HEK293 (cell line): ENCODE measurements around the gene CCDC27.

Experiments
- CTCF ChIA-PET: fragments of 350-600 bp; formaldehyde crosslinking; extraction: SDS; loops from one replicate; lab custom pipeline; 2021; ENCODE audit warnings: antibody characterized with exemption; lab: Yijun Ruan, JAX
- POLR2A ChIA-PET: fragments of 300-600 bp; formaldehyde crosslinking; extraction: SDS; loops from one replicate; lab custom pipeline; 2020; ENCODE audit warnings: antibody characterized with exemption, inconsistent platforms; lab: Yijun Ruan, JAX
- H3K27ac ChIP-seq: fragments of 200-500 bp; sonication (Bioruptor generic); 2 replicates; pipeline ENCODE4 v1.5.1; 2014; ENCODE audit warnings: low read depth, low read length, control low read depth, inconsistent platforms; ENCODE audit errors: extremely low read depth
- H3K36me3 ChIP-seq, 2 experiments: fragments of 200-500 bp in 1 of 2; sonication (Bioruptor generic) in 1 of 2; 1 replicate in 1 of 2; 2 replicates in 1 of 2; pipeline ENCODE4 v1.5.1; 2014 to 2017; ENCODE audit warnings: inconsistent platforms in 2 of 2, low read length in 2 of 2; ENCODE audit not compliant: control insufficient read depth in 2 of 2, insufficient read depth in 1 of 2
- H3K4me1 ChIP-seq: fragments of 200-500 bp; sonication (Bioruptor generic); 2 replicates; pipeline ENCODE4 v1.5.1; 2014; ENCODE audit warnings: mild to moderate bottlenecking, low read length, inconsistent platforms; ENCODE audit not compliant: control insufficient read depth, insufficient read depth
- H3K4me3 ChIP-seq: 2 replicates; pipeline ENCODE4 v1.5.1; 2011; ENCODE audit warnings: low read depth, mild to moderate bottlenecking, control low read depth, low read length, moderate library complexity
- H3K9me3 ChIP-seq: fragments of 200-500 bp; sonication (Bioruptor generic); 2 replicates; pipeline ENCODE4 v1.5.1; 2014; ENCODE audit warnings: low read depth, low read length, inconsistent platforms; ENCODE audit not compliant: control insufficient read depth, insufficient read depth
- GLIS1 ChIP-seq: fragments of 450-650 bp; formaldehyde crosslinking; IDR thresholded peaks from 2 replicates; pipeline ENCODE4 v1.5.1; 2016; ENCODE audit warnings: missing biosample characterization, missing genetic modification characterization
- GLIS2 ChIP-seq: fragments of 450-650 bp; formaldehyde crosslinking; IDR thresholded peaks from 2 replicates; pipeline ENCODE4 v1.5.1; 2016; ENCODE audit warnings: missing biosample characterization, missing genetic modification characterization
- SP2 ChIP-seq: fragments of 450-650 bp; formaldehyde crosslinking; IDR thresholded peaks from 2 replicates; pipeline ENCODE4 v1.5.1; 2016; ENCODE audit warnings: missing biosample characterization, missing genetic modification characterization
- YY1 ChIP-seq: fragments of 450-650 bp; formaldehyde crosslinking; IDR thresholded peaks from 2 replicates; pipeline ENCODE4 v1.5.1; 2018; ENCODE audit warnings: missing biosample characterization, missing genetic modification characterization
- ZBTB21 ChIP-seq: fragments of 450-650 bp; formaldehyde crosslinking; IDR thresholded peaks from 2 replicates; pipeline ENCODE4 v1.5.1; 2017; ENCODE audit warnings: missing biosample characterization, missing genetic modification characterization
- ZNF140 ChIP-seq: fragments of 450-650 bp; formaldehyde crosslinking; IDR thresholded peaks from 2 replicates; pipeline ENCODE4 v1.5.1; 2016; ENCODE audit warnings: missing biosample characterization, missing genetic modification characterization
- ZNF16 ChIP-seq: fragments of 450-650 bp; formaldehyde crosslinking; IDR thresholded peaks from 2 replicates; pipeline ENCODE4 v1.5.1; 2016; ENCODE audit warnings: low read depth, missing biosample characterization, missing genetic modification characterization
- ZNF214 ChIP-seq: fragments of 450-650 bp; formaldehyde crosslinking; IDR thresholded peaks from 2 replicates; pipeline ENCODE4 v1.5.1; 2017; ENCODE audit warnings: missing biosample characterization, mild to moderate bottlenecking, missing genetic modification characterization, borderline replicate concordance
- ZNF394 ChIP-seq: fragments of 450-650 bp; formaldehyde crosslinking; IDR thresholded peaks from 2 replicates; pipeline ENCODE4 v1.5.1; 2016; ENCODE audit warnings: missing biosample characterization, missing genetic modification characterization, mild to moderate bottlenecking, moderate library complexity, borderline replicate concordance
- ZNF416 ChIP-seq: fragments of 450-650 bp; formaldehyde crosslinking; IDR thresholded peaks from 2 replicates; pipeline ENCODE4 v1.5.1; 2016; ENCODE audit warnings: missing biosample characterization, missing genetic modification characterization
- ZNF571 ChIP-seq: fragments of 450-650 bp; formaldehyde crosslinking; IDR thresholded peaks from 2 replicates; pipeline ENCODE4 v1.5.0; 2017; ENCODE audit warnings: missing biosample characterization, missing genetic modification characterization
- ZNF747 ChIP-seq: fragments of 450-650 bp; formaldehyde crosslinking; IDR thresholded peaks from 2 replicates; pipeline ENCODE4 v1.5.1; 2016; ENCODE audit warnings: missing biosample characterization, missing genetic modification characterization
- ZNF843 ChIP-seq: fragments of 450-650 bp; formaldehyde crosslinking; IDR thresholded peaks from 2 replicates; pipeline ENCODE4 v1.5.1; 2016; ENCODE audit warnings: missing biosample characterization, missing genetic modification characterization
- TF ChIP-seq, protein P1 (sequence below): fragments of 450-650 bp; formaldehyde crosslinking; IDR thresholded peaks from 2 replicates; pipeline ENCODE4 v1.5.1; 2017; ENCODE audit warnings: missing biosample characterization, mild to moderate bottlenecking, missing genetic modification characterization, moderate library complexity
- TF ChIP-seq, protein P2 (sequence below): fragments of 450-650 bp; IDR thresholded peaks from 2 replicates; pipeline ENCODE4 v1.5.1; 2018; ENCODE audit warnings: missing biosample characterization, mild to moderate bottlenecking, missing genetic modification characterization
- TF ChIP-seq, protein P3 (sequence below): fragments of 450-650 bp; formaldehyde crosslinking; IDR thresholded peaks from 2 replicates; pipeline ENCODE4 v1.5.1; 2016; ENCODE audit warnings: missing biosample characterization, missing genetic modification characterization
- TF ChIP-seq, protein P4 (sequence below): fragments of 450-650 bp; formaldehyde crosslinking; IDR thresholded peaks from 2 replicates; pipeline ENCODE4 v1.5.1; 2016; ENCODE audit warnings: missing biosample characterization, missing genetic modification characterization, borderline replicate concordance
- TF ChIP-seq, protein P5 (sequence below): fragments of 450-650 bp; formaldehyde crosslinking; IDR thresholded peaks from 2 replicates; pipeline ENCODE4 v1.5.1; 2016; ENCODE audit warnings: missing biosample characterization, missing genetic modification characterization, low read depth
- TF ChIP-seq, protein P6 (sequence below): fragments of 450-650 bp; formaldehyde crosslinking; IDR thresholded peaks from 2 replicates; pipeline ENCODE4 v1.5.1; 2016; ENCODE audit warnings: missing biosample characterization, missing genetic modification characterization

The CCDC27 gene

DNA sequence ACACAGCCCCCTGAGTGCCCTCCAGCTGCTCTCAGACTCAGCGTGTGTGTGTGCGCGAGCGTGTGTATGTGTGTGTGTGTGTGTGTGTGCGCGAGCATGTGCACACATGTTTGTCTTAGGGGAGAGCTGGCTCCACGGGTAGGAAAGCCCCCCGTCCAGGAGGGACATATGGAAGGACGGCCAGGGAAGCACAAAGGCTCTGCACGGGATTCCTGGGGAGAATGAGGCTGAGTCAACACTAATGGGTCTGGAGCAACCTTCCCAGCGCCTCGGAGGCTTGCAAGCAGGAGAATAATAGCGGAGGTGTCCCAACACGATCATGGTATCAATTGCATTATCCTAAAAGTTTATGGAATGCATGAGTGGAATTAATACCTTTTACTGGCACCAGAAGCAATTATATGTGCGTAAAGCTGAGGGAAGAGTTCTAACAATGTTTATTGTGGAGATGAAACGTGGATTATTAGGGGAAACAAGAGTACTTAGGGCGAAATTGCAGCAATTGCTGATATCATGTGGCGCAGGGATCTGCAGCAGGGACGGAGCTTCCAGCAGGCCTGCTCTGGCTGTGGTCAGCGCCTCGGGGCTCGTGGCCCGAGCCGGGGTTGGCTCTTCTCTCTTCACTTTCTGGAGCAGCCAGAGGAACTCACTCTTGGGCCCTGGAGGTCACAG is 40.3 kb upstream of the CCDC27 start (continued):
- no peak for TF ChIP-seq YY1 (tag by site-specific recombination)
- no peak for TF ChIP-seq ZNF571 (tag by site-specific recombination)
- peak; percentile 26; the same call in 1 of the 2 replicates for TF ChIP-seq GLIS1 (tag by site-specific recombination)

DNA sequence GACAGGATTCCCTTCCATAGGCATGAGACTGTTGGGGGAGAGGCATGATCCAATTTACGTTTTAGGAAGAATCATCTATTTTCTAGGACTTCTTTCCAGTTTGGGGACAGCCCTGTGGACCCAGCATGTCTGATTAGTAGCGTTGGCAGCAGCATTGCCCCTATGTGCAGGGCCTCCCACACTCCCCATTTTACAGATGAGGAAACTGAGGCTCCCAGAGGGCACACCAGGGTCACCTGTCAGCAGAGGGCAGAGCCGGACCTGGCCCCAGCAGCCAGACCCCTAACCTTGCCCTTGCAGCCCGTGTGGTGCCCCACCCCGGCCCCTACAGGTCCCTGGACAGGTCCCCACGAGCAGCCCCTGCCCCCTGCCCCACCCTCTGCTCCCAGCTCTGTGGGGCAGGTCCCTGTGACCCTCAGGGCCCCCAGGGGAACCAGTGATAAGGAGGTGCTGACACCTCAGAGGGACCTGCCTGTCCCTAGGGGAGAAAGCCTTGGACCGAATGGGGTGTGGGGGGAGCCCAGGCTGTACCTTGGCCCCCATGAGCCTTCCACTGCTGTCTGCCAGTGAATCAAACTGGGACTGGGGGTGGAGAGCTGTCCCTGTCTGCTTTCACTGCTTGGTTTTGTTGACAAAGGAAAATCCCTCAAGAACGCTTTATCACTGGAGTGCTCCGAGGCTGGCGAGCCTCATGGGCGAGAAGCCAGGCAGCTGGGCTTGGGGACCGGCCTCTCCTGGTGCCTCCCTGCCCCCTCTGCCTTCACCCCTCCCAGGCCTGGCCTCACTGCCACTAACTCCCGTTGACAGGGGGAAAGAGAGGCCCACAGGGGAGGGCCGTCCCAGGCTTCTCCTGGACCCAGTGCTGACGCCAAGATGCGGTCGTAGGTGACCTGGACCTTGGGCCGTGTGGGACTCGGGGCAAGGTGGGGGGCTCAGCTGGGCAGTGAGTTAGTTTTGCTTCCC is 39.4 kb upstream of the CCDC27 start:
- Histone ChIP-seq H3K27ac (no peak overlapping the region), H3K4me3 (no peak overlapping the region), H3K9me3 (no peaks in the 10 kb centered on the region), H3K4me1 (no peaks in the 10 kb centered on the region), H3K36me3 (peaks cover 0 to 29% of the 10 kb centered on the region in 2 experiments; a peak in 1 of 3 replicates)
- ChIA-PET CTCF (interaction anchor here (1.3 kb wide), 1 partner anchor 18 kb away, joined by 4 read pairs; no protein-coding TSS in a partner anchor), POLR2A (no interaction called here)
- peak; percentile 68 for TF ChIP-seq GLIS1 (tag by site-specific recombination)
- TF ChIP-seq ZBTB21 (tag by site-specific recombination) = no peak
- TF ChIP-seq ZNF416 = no peak
- TF ChIP-seq ZNF16 (tag by site-specific recombination) = no peak
- TF ChIP-seq, protein P1, sequence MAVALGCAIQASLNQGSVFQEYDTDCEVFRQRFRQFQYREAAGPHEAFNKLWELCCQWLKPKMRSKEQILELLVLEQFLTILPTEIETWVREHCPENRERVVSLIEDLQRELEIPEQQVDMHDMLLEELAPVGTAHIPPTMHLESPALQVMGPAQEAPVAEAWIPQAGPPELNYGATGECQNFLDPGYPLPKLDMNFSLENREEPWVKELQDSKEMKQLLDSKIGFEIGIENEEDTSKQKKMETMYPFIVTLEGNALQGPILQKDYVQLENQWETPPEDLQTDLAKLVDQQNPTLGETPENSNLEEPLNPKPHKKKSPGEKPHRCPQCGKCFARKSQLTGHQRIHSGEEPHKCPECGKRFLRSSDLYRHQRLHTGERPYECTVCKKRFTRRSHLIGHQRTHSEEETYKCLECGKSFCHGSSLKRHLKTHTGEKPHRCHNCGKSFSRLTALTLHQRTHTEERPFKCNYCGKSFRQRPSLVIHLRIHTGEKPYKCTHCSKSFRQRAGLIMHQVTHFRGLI (tag by site-specific recombination) = 0 out of 2 replicates have a peak, but pooled peaks have one; percentile 16
- no peak for TF ChIP-seq ZNF394
- TF ChIP-seq, protein P2, sequence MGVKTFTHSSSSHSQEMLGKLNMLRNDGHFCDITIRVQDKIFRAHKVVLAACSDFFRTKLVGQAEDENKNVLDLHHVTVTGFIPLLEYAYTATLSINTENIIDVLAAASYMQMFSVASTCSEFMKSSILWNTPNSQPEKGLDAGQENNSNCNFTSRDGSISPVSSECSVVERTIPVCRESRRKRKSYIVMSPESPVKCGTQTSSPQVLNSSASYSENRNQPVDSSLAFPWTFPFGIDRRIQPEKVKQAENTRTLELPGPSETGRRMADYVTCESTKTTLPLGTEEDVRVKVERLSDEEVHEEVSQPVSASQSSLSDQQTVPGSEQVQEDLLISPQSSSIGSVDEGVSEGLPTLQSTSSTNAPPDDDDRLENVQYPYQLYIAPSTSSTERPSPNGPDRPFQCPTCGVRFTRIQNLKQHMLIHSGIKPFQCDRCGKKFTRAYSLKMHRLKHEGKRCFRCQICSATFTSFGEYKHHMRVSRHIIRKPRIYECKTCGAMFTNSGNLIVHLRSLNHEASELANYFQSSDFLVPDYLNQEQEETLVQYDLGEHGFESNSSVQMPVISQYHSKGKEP = no peak
- TF ChIP-seq, protein P3, sequence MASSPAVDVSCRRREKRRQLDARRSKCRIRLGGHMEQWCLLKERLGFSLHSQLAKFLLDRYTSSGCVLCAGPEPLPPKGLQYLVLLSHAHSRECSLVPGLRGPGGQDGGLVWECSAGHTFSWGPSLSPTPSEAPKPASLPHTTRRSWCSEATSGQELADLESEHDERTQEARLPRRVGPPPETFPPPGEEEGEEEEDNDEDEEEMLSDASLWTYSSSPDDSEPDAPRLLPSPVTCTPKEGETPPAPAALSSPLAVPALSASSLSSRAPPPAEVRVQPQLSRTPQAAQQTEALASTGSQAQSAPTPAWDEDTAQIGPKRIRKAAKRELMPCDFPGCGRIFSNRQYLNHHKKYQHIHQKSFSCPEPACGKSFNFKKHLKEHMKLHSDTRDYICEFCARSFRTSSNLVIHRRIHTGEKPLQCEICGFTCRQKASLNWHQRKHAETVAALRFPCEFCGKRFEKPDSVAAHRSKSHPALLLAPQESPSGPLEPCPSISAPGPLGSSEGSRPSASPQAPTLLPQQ (tag by site-specific recombination) = no peak
- TF ChIP-seq, protein P4, sequence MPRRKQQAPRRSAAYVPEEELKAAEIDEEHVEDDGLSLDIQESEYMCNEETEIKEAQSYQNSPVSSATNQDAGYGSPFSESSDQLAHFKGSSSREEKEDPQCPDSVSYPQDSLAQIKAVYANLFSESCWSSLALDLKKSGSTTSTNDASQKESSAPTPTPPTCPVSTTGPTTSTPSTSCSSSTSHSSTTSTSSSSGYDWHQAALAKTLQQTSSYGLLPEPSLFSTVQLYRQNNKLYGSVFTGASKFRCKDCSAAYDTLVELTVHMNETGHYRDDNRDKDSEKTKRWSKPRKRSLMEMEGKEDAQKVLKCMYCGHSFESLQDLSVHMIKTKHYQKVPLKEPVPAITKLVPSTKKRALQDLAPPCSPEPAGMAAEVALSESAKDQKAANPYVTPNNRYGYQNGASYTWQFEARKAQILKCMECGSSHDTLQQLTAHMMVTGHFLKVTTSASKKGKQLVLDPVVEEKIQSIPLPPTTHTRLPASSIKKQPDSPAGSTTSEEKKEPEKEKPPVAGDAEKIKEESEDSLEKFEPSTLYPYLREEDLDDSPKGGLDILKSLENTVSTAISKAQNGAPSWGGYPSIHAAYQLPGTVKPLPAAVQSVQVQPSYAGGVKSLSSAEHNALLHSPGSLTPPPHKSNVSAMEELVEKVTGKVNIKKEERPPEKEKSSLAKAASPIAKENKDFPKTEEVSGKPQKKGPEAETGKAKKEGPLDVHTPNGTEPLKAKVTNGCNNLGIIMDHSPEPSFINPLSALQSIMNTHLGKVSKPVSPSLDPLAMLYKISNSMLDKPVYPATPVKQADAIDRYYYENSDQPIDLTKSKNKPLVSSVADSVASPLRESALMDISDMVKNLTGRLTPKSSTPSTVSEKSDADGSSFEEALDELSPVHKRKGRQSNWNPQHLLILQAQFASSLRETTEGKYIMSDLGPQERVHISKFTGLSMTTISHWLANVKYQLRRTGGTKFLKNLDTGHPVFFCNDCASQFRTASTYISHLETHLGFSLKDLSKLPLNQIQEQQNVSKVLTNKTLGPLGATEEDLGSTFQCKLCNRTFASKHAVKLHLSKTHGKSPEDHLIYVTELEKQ (tag by site-specific recombination) = no peak
- TF ChIP-seq, protein P5, sequence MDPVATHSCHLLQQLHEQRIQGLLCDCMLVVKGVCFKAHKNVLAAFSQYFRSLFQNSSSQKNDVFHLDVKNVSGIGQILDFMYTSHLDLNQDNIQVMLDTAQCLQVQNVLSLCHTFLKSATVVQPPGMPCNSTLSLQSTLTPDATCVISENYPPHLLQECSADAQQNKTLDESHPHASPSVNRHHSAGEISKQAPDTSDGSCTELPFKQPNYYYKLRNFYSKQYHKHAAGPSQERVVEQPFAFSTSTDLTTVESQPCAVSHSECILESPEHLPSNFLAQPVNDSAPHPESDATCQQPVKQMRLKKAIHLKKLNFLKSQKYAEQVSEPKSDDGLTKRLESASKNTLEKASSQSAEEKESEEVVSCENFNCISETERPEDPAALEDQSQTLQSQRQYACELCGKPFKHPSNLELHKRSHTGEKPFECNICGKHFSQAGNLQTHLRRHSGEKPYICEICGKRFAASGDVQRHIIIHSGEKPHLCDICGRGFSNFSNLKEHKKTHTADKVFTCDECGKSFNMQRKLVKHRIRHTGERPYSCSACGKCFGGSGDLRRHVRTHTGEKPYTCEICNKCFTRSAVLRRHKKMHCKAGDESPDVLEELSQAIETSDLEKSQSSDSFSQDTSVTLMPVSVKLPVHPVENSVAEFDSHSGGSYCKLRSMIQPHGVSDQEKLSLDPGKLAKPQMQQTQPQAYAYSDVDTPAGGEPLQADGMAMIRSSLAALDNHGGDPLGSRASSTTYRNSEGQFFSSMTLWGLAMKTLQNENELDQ (tag by site-specific recombination) = no peak
- no peak for TF ChIP-seq SP2 (tag by site-specific recombination)
- no peak for TF ChIP-seq ZNF214
- no peak for TF ChIP-seq ZNF747 (tag by site-specific recombination)
- peak; percentile 63 for TF ChIP-seq GLIS2 (tag by site-specific recombination)
- no peak for TF ChIP-seq ZNF140 (tag by site-specific recombination)
- no peak for TF ChIP-seq ZNF843 (tag by site-specific recombination)
- TF ChIP-seq, protein P6, sequence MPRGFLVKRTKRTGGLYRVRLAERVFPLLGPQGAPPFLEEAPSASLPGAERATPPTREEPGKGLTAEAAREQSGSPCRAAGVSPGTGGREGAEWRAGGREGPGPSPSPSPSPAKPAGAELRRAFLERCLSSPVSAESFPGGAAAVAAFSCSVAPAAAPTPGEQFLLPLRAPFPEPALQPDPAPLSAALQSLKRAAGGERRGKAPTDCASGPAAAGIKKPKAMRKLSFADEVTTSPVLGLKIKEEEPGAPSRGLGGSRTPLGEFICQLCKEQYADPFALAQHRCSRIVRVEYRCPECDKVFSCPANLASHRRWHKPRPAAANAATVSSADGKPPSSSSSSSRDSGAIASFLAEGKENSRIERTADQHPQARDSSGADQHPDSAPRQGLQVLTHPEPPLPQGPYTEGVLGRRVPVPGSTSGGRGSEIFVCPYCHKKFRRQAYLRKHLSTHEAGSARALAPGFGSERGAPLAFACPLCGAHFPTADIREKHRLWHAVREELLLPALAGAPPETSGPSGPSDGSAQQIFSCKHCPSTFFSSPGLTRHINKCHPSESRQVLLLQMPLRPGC = no peak
